Measurements from ENCODE around the gene SUGP2. TPM values are rescaled to one million over a fixed set of nuclear protein-coding genes. Genes with fewer than 3 reads are reported as not detected.
"Not testable (repeated sequence)": the region's sequence is repeated elsewhere in the genome, so short reads cannot be mapped to it uniquely, and the experiment has no call there.

The SUGP2 gene
- polyA plus RNA-seq, 3 donors = 14.3 to 35.2 (median 31.7) TPM

DNA sequence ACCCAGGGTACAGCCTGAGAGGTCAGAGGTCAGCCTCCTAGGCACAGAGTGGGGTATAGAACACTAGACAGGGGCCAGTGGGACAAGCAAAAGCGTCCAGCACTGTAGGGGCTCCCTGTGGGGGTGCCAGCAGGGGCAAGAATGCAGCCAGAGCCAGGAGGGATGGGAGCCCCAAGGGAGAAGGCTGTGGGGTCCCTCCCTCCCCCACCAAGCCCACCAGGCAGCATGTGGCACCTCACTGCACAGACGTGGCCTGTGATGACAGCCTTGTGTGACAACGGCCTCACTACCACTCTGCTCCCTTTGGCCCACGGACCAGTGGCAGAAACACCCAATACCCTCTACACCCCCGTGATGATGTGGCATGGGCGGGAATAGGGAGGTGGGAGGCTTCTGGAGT is 10.2 kb upstream of the SUGP2 start:
- 86 to 94% (median 92%) methylated on average over 6 of the region's 6 CpGs for WGBS, 3 donors
- no peak overlapping the region for H3K27ac ChIP-seq (ENCODE audit: low read depth, low read length)

DNA sequence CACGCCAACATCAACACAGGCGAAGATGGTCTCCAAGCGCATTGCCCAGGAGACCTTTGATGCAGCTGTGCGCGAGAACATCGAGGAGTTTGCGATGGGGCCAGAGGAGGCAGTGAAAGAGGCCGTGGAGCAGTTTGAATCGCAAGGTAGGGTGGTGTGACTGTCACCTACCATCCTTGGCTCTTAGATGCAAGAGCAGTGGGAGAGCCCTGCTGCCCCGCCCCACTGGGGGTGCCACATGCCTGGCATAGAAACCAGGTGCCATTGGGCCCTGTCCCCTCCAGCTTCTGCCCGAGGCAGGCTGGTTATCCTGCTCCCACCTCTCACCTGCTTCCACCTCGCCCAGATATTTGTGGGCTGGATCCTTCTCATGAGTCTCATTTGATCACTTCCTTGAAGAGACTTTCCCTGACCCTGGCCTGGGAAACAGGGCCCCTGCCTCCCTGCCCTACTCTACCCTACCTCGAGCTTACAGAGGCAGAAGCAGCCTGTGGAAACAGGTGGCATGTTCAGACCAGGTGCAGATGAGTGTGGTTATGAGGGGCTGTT is 9.5 kb upstream of the SUGP2 start:
- H3K27ac ChIP-seq (ENCODE audit: low read depth, low read length) = no peak overlapping the region
- WGBS, 3 donors = 93 to 96% (median 95%) methylated on average over 13 of the region's 13 CpGs

DNA sequence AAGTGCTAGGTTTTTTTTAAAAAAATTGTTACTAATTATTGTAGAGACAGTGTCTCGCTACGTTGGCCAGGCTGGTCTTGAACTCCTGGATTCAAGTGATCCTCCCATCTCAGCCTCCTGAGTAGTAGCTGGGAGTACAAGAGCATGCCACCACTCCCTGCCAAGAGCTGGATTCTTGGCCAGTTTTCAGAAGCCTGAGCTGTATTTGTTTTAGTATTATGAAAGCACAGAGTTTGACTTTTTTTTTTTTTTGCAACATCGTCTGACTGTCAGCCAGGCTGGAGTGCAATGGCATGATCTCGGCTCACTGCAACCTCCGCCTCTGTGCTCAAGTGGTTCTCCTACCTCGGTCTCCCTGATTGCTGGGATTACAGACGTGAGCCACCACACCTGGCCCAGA is 7.1 kb upstream of the SUGP2 start:
- H3K27ac ChIP-seq (ENCODE audit: low read depth, low read length) = no peak overlapping the region
- 41 to 66% (median 59%) methylated on average over 7 of the region's 7 CpGs for WGBS, 3 donors

DNA sequence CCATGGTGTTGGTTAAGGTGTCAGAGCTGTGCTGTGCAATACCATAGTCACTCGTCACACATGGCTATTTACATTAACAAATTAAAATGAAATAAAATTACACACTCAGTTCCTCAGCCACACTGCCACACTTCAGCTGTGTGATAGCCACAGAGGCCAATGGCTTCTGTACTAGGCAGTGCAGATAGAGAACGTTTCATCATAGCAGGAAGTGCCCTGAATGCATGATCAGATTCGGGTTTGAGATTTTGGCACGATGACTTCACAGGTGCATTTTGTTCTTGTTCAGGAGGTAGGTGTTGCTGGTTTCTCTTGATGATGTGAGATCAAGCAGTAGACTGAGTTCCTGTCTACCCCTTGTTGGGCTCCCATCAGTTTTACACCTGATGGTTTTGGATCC is 6.6 kb upstream of the SUGP2 start:
- WGBS, 3 donors = 55 to 77% (median 56%) methylated on average over 4 of the region's 4 CpGs

DNA sequence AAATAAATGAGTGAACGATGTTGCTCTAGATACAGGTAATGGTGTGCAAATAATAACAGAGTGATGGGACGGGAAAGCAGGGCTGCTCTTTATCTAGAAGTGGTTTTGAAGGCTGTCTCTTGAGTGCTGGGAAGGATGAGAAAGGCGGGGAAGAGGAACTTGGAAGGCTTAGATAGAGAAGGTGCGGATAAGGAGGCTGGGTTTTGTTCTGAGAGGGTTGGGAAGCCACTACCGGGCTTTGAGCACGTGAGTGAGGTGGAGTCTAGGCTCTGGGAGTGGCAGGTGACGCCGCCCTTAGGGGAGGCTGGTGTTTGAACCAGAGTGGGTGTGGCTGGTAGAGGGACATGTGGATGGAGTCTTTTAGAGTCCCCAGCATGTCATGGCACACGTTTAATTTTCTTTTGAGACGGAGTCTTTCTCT is 897 bp upstream of the SUGP2 start:
- H3K27ac ChIP-seq (ENCODE audit: low read depth, low read length) = peak overlapping the region; percentile 52
- 6 to 8% (median 7%) methylated on average over 10 of the region's 10 CpGs for WGBS, 3 donors

More for the DNA sequence above, 6.6 kb upstream of the SUGP2 start:
- H3K27ac ChIP-seq (ENCODE audit: low read depth, low read length) = no peak overlapping the region

DNA sequence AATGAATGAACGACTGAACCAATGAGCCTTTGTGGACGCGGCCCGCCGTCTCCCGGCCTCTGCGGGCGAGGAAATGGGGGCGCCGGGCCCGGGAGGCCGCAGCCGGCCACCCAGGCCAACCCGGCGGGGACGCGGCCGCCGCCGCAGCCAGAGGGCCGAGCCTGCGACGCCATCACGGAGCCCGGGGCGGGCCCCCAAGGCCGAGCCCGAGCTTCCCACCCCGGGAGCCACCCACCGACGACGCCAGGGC is 216 bp downstream of the SUGP2 start:
- no peak overlapping the region for H3K27ac ChIP-seq (ENCODE audit: low read depth, low read length)
- WGBS, 3 donors = 0 to 1% (median 0%) methylated on average over 22 to 32 of the region's 32 CpGs

DNA sequence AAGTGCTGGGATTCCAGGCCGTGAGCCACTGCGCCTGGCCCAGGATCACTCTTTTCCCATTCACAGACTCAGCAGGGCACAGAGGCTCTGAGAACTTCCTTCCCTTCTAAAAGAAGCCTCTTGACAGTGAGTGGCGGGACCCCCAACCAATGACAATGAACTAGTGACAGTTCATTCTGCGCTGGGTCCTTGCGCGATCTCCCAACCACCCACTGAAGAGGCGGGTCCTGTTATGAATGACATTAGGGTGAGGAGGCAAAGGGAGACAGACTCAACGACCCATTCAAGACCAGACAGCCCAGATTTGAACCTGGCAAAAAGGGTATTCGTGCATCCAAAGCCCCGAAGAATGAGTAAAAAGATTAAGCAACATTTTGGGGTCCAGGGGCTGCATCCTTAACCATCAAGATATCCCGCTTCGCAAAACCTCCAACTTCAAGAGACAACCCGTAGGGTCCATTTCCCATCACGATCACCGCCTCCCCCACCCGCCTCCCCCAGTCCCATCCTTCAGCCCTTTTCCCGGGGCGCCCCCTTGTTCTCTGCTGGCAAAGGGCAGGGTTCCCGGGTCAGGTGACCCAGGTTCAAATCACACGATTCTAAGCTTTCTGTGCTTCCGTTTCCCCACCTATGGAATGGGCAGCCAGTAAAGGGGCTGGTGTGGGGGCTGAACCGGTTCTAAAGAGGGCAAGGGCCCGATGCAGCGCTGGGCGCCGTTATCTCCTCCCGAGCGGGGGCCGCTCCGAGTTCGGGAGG is 719 bp downstream of the SUGP2 start:
- 1 to 8% (median 3%) methylated on average over 31 of the region's 31 CpGs for WGBS, 3 donors

DNA sequence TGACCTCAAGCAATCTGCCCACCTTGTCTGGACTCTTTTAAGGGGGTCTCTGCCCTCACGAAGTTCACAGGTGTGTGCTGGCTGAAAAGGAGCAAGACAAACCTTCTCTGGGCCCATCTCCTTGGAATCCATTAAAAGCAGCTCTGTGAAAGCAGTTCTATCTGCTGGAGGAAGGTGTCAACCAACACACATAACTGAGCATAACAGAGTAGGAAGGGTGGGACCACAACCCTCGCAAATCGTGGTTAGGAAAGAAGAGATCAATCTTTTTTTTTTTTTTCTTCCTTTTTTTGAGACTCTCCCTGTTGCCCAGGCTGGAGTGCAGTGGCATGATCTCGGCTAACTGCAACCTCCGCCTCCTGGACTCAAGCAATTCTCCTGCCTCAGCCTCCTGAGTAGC is 1.4 kb downstream of the SUGP2 start:
- H3K27ac ChIP-seq (ENCODE audit: low read depth, low read length) = no peak overlapping the region
- 50 to 76% (median 57%) methylated on average over 5 of the region's 5 CpGs for WGBS, 3 donors

More for the DNA sequence above, 719 bp downstream of the SUGP2 start:
- no peak overlapping the region for H3K27ac ChIP-seq (ENCODE audit: low read depth, low read length)

DNA sequence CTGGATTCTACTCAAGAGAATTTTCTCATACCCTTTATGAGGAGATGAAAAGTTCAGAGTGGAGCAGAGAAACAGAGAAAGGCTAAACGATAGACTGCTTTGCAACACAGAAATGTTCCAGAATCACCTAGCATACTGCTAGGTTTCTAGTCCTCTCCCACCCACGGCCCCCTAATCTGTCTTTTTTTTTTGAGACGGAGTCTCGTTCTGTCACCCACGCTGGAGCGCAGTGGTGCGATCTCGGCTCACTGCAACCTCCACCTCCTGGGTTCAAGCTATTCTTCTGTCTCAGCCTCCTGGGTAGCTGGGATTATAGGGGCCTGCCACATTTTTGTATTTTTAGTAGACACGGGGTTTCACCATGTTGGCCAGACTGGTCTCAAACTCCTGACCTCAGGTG is 4.8 kb downstream of the SUGP2 start:
- WGBS, 3 donors = 93 to 94% (median 94%) methylated on average over 9 of the region's 9 CpGs
- no peak overlapping the region for H3K27ac ChIP-seq (ENCODE audit: low read depth, low read length)

DNA sequence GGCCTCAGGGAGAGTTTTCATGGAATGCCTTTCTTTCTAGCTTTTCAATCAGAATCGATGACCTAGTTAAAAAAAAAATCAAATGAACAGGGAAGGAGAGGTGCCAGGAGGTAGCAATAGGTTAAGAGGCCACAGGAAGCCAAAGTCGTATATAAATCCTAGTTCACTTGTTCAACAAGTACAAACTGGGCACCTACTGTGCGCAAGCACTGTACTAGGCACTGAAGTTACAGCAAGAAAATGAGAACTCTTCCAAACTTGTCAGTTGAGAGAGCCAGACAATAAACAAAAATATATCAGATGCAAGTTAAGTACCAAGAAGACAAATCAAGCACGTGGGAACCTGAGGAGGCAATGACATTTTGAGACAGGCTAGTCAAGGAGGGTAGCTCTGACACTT is 6.1 kb downstream of the SUGP2 start:
- no peak overlapping the region for H3K27ac ChIP-seq (ENCODE audit: low read depth, low read length)
- 88 to 92% (median 88%) methylated on average over 4 of the region's 4 CpGs for WGBS, 3 donors

DNA sequence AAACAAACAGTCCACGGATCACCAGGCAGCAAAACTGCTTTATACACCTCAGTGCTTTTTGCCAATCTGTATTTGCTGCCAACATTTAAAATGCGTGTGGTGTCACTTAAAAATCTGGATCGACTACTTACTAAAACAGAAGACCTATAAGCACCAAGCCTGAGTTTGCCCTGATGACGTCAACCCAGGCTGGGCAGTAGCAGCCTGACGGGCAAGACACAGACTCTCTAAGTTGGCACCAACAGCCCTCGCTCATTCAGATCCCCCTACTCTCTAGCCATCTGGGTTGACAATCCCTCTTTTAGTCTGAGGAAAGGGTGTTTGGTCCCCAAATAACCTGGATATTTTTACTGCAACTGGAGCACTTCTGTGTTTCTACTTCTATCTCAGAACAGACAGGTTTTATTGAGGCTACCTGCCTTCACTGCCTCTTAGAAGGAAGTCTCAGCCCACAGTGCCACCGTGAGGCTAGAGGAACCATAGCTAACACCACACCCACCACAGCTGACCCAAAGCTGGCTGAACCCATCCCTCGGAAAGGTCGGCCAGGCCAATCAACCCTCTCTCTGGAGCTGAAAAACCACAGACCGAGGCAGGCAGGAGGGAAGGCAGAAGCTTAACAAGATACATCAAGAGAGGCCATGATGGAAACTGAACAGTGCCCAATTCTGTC is 6.9 kb downstream of the SUGP2 start:
- 58 to 72% (median 70%) methylated on average over 10 of the region's 10 CpGs for WGBS, 3 donors
- no peak overlapping the region for H3K27ac ChIP-seq (ENCODE audit: low read depth, low read length)

DNA sequence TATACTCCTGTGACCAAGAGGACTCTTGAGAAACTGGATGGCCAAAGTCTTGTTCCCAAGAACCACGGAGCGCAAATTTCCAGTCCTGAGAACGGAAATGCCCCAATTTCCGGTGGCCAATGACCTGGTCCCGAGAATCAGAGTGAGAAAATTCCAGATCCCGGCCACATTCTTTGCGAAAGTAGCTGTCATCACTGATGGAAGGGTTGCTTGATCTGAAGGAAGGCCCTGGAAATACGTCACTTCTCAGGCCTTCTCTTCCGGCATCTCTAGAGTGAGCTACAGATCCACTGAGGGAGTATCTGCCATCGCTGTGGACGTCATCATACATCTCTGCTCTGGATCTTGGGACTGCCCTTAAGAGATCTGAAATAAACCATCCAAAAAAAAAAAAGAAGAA is 7.5 kb downstream of the SUGP2 start:
- no peak overlapping the region for H3K27ac ChIP-seq (ENCODE audit: low read depth, low read length)
- 91 to 94% (median 94%) methylated on average over 11 of the region's 11 CpGs for WGBS, 3 donors

DNA sequence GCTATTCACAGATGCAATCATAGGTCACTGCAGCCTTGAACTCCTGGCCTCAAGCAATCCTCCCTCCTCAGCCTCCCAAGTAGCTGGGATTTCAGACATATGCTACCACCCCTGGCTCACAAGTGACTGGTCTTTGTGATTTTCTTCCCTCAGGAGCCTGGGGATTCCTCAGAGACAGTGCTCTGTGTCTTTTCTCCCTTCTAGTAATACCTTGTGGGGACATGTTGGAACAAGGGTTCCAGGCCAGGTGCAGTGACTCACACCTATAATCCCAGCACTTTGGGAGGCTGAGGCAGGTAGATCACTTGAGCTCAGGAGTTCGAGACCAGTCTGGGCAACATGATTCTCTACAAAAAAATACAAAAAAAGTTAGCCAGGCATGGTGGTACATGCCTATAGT is 9.9 kb downstream of the SUGP2 start:
- 95 to 96% (median 95%) methylated on average over 1 of the region's 1 CpG for WGBS, 3 donors
- H3K27ac ChIP-seq (ENCODE audit: low read depth, low read length) = not testable (repeated sequence)

DNA sequence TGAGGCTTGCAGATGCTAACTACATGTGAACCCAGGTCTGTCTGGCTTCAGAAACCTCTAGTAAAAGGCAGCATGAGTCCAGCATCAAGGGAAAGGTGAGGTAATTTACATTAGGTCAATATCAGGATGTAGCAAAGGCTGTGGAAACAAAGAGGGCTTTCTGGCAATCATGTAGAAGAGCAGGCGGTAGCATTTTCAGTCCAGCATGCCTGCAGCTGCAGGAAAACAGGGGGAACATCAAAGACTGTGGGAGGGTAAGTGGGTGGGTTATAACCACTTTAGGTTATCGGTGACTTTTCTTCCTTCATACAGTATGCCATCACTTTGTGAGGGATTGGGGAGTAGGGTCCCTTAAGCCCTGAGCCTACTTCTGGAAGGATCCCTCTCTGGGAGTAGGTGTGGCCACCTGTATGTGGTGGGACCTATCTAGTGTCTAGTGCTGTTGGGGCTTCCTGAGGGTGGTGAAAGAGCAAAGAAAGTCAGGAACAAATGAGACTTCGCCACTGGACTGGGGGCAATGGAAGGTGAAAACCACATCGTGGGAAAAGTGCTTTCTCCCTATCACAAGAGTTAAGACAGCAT is 10.8 kb downstream of the SUGP2 start:
- no peak overlapping the region for H3K27ac ChIP-seq (ENCODE audit: low read depth, low read length)
- 64 to 83% (median 77%) methylated on average over 4 of the region's 4 CpGs for WGBS, 3 donors

DNA sequence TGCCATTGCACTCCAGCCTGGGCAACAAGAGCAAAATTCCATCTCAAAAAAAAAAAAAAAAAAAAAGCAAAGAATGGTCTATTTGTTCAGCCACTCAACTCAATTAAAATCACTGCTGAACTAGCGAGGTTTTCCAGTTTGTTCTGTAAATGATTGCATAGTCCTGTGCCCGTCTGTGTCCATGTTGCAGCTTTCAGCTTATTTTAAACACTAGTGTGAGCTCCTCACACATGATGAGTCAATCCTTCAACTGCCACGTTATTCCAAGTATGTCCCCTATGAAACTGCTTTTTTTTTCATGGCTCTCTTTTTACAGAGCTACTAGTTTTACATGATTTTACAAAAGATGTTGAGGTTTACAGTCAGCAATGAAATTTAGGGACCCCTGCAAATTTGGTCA is 12.2 kb downstream of the SUGP2 start:
- WGBS, 3 donors = 49 to 63% (median 55%) methylated on average over 3 of the region's 3 CpGs
- no peak overlapping the region for H3K27ac ChIP-seq (ENCODE audit: low read depth, low read length)

DNA sequence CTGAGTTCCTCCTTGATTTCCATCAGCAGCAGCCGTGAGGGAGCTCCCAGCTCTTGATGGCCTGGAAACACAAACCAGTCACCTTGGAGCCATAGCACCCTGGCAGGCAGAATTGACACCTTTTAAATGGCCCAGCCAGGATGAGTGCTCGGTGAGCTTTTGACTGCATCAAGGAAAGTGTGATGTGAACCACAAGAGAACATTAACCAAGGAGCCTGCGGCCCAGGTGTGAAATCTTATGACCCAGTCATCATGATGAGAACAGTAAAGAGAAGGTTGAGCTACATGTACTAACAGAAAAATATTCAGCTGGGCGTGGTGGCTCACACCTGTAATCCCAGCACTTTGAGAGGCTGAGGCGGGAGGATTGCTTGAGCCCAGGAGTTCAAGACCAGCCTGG is 22.8 kb downstream of the SUGP2 start:
- WGBS, 3 donors = 93 to 96% (median 93%) methylated on average over 5 of the region's 5 CpGs
- H3K27ac ChIP-seq (ENCODE audit: low read depth, low read length) = no peak overlapping the region

DNA sequence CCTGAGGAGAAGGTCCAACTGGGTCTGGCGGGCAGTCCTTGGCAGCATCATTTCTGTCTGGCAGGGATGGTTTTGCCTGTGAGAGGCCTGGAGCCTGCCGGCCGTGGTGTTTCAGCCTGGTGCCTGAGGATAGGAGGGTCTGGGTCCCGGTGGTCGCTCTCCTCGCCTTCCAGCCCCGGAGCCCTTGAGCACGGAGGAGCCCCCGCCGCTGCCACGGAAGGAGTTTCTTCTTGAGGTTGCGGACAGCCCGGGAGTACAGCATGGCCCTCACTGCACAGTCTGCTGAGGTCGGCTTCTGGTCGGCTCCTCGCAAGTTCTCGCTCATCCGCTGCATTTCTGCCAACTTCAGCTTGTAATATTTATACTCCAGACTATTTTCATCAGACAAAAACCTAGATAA is 23.4 kb downstream of the SUGP2 start:
- 94 to 96% (median 95%) methylated on average over 15 to 18 of the region's 18 CpGs for WGBS, 3 donors

DNA sequence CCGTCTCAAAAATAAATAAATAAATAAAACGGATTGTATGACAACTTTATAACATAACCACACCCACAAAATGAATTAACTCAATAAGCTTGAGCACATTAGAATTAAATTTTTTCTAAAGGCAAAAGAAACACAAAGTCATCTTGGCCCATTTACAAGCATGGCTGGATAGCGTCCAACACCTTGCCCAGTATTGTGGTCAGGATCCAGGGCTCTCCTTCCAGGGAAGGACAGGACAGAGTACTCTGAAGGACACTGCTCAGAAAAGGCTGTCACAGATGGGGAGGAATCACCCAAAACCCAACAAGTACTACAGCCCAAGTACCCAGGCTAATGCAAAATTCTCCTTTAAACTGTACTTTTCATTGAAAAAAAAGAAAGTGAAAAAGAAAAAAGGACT is 27.1 kb downstream of the SUGP2 start:
- 74 to 85% (median 78%) methylated on average over 3 of the region's 3 CpGs for WGBS, 3 donors
- no peak overlapping the region for H3K27ac ChIP-seq (ENCODE audit: low read depth, low read length)

More for the DNA sequence above, 23.4 kb downstream of the SUGP2 start:
- no peak overlapping the region for H3K27ac ChIP-seq (ENCODE audit: low read depth, low read length)

DNA sequence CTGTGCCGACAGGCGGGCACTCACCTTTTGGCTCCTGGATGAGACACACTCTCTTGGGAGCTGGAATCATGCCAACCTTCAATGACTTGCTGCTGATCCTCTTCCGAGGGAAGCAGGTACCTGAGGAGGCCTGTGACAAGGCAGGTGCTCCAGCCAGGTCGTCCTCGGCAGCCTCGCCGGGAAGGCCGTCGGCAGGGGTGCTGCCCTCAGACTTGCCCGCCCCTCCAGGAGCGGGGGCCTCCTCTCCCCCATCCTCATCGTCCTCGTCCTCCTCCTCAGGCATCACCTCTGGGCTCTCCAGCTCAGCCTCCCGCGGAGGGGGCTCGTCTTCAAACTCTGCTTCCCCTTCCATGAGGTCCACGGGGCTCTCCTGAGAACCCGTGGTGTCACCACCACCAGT is 29.2 kb downstream of the SUGP2 start:
- 91 to 93% (median 92%) methylated on average over 16 to 18 of the region's 18 CpGs for WGBS, 3 donors
- no peak overlapping the region for H3K27ac ChIP-seq (ENCODE audit: low read depth, low read length)

All from adipose tissue (tissue), 3 donors.